Activated T-helper 1 cell treated with anti-CD3 and anti-CD28 coated beads, Interleukin-12 subunit alpha, Interleukin-12 subunit beta, Interleukin-2, Interleukin-4 antibody, amounts not matched to agents 30 ng/mL and 10 ng/mL and 1 ng/mL, durations not matched to agents 14 hours and 24 hours and 36 hours (primary cell): ENCODE measurements around the gene NBAS. TPM values are rescaled to one million over a fixed set of nuclear protein-coding genes. Genes with fewer than 3 reads are reported as not detected.

Source experiments
- DNase-seq: peaks from one replicate; pipeline ENCODE4 v3.0.0; 2021; ENCODE audit warnings: low spot score
- H3K27ac Mint-ChIP-seq: one replicate; pipeline ENCODE4 v1.8.0; 2021; ENCODE audit warnings: mild to moderate bottlenecking, mixed read lengths
- H3K27me3 Mint-ChIP-seq: one replicate; pipeline ENCODE4 v1.8.0; 2022; ENCODE audit warnings: mild to moderate bottlenecking, moderate library complexity, mixed read lengths; ENCODE audit not compliant: insufficient read depth
- H3K36me3 Mint-ChIP-seq: one replicate; pipeline ENCODE4 v1.8.0; 2021; ENCODE audit warnings: low read depth, mixed read lengths
- H3K4me1 Mint-ChIP-seq: one replicate; pipeline ENCODE4 v1.8.0; 2021; ENCODE audit warnings: low read depth, mixed read lengths
- H3K4me3 Mint-ChIP-seq: one replicate; pipeline ENCODE4 v1.8.0; 2021; ENCODE audit warnings: mild to moderate bottlenecking, moderate library complexity, mixed read lengths
- H3K9me3 Mint-ChIP-seq: one replicate; pipeline ENCODE4 v1.8.0; 2021; ENCODE audit warnings: mixed read lengths
- intact Hi-C: fragments of 100-400 bp; cut with micrococcal nuclease; formaldehyde crosslinking; loops from one replicate; pipeline ENCODE4 v1.15.1; 2024
- total RNA-seq: library from RNA; stranded (reverse); gene quantifications from 2 replicates; pipeline ENCODE4 v1.2.3, GENCODE V29; 2022

Gene NBAS
- total RNA-seq, 1 donor from 2014 or later: 33.6 TPM

DNA sequence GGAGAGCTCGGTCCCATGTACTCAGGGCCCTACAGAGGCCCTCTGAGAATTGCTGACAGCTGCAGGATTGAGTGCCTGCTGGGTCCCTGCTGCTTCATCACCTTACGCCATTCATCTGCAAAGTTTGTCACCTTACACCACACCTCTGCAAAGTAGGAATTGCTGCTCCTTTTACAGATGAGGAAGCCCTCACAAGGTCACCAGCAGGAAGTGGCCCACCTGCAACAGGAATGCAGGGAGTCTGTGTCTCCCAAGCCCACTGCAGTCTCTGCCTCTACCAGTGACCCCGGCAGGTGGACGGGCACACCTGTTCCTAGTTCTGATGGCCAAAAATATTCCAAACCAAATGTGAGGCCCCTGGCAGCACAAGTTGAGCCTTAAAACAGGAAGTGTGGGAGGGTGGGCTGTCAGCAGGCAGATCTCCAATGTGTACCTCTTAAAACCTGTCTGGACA, 441.4 kb downstream of the NBAS start:
- H3K4me1 Mint-ChIP-seq: peaks cover 11% of the 10 kb centered on the region
- intact Hi-C loops: no loop called here
- H3K36me3 Mint-ChIP-seq: no peaks in the 10 kb centered on the region
- no peak for DNase-seq
- H3K27ac Mint-ChIP-seq: no peak overlapping the region
- no peak overlapping the region for H3K4me3 Mint-ChIP-seq
- no peaks in the 10 kb centered on the region for H3K27me3 Mint-ChIP-seq
- peaks cover 14% of the 10 kb centered on the region for H3K9me3 Mint-ChIP-seq

DNA sequence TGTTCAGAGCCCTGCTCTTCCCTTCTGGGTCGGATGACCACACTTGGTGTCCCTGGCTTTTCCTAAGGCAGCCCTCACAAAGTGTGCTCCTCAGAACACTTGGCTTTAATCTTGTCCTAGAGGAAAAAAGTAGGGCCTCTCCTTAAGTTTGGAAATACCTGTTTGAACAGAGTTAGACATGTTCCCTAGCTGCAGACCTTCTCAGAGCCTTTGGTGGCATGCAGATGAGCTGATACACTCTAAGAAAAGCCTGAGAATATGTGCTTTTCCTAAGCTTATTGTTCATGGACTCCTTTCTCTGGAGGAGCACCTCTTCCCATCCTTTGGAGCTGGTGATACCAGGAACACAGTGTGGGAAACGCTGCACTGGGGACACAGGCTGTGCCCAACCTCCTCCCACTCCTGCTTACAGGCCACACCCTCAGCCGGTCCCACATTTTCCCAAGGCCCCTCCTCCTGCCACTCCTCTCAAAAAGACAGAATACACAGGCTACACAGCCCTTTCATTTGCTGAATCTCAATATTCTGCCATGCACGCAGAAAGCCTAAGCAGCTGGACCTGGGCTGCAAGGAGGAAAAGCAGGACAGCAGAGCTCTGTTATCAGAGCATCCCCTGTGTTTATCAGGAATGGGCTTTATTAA, 443.6 kb downstream of the NBAS start:
- Mint-ChIP-seq H3K4me3 (no peak overlapping the region), H3K27me3 (no peaks in the 10 kb centered on the region), H3K4me1 (peaks cover 11% of the 10 kb centered on the region), H3K9me3 (peaks cover 13% of the 10 kb centered on the region), H3K27ac (no peak overlapping the region), H3K36me3 (no peaks in the 10 kb centered on the region)
- DNase-seq: no peak
- intact Hi-C loops: no loop called here

Other genes with a start within 250 kb of the NBAS start
- gene DDX1, start 30.5 kb upstream of the NBAS start, total RNA-seq: 104 and 111 TPM in 2 replicates